GM12878 (cell line): Measurements from ENCODE around the gene SPINK1. TPM values are rescaled to one million over a fixed set of nuclear protein-coding genes. Genes with fewer than 3 reads are reported as not detected.

Experiments used
- ATAC-seq: fragments of 200-7000 bp; cut with Tn5 transposase; 3 replicates; pipeline ENCODE4 v1.9.1; 2020; ENCODE audit warnings: mild to moderate bottlenecking, moderate library complexity
- BruUV-seq: library from RNA; stranded (reverse); fragments of 400-500 nt; replicated peaks from 2 replicates; lab custom pipeline; 2021; lab: Mats Ljungman, UMichigan
- CTCF ChIA-PET: fragments of 300-600 bp; sonication (Branson Sonifier 250); formaldehyde crosslinking; extraction: SDS; loops from one replicate; lab custom pipeline; 2021; ENCODE audit warnings: inconsistent platforms; lab: Yijun Ruan, JAX
- POLR2A ChIA-PET: fragments of 350-600 bp; formaldehyde crosslinking; extraction: SDS; loops from one replicate; lab custom pipeline; 2021; ENCODE audit warnings: inconsistent platforms; lab: Charles Lee
- RAD21 ChIA-PET: fragments of 300-600 bp; sonication (Branson Sonifier 250); formaldehyde crosslinking; loops from one replicate; lab custom pipeline; 2023; ENCODE audit warnings: antibody characterized with exemption; ENCODE audit not compliant: unreplicated experiment; lab: Charles Lee
- SMC1A ChIA-PET: fragments of 300-600 bp; sonication (Branson Sonifier 250); formaldehyde crosslinking; loops from one replicate; lab custom pipeline; 2023; ENCODE audit not compliant: unreplicated experiment, uncharacterized antibody; lab: Charles Lee
- DNase-seq: peaks from one replicate; pipeline ENCODE4 v3.0.0-alpha.2; 2011; ENCODE audit warnings: low read depth, low spot score
- FAIRE-seq: peaks from 3 replicates; lab custom pipeline; 2011; peaks lifted over from hg19 to GRCh38; lab: Jason Lieb, UNC
- H2AFZ ChIP-seq: 2 replicates; pipeline ENCODE4 v1.6.0; 2011; ENCODE audit warnings: low read depth, low read length, control low read depth; ENCODE audit not compliant: control insufficient read depth
- H3K27ac ChIP-seq: 2 replicates; pipeline ENCODE4 v1.5.1; 2011; ENCODE audit warnings: control low read depth; ENCODE audit not compliant: control insufficient read depth, insufficient read depth
- H3K27me3 ChIP-seq, 2 experiments: replicated peaks in 1 of 2; 2 replicates each; pipeline versions ENCODE4 v1.6.0 to v1.6.1; 2011; ENCODE audit warnings: low read length in 1 of 2; ENCODE audit not compliant: control insufficient read depth in 2 of 2, insufficient read depth in 2 of 2
- H3K36me3 ChIP-seq, 2 experiments: 2 replicates each; pipeline ENCODE4 v1.5.1; 2011; ENCODE audit warnings: low read length in 1 of 2; ENCODE audit not compliant: control insufficient read depth in 2 of 2, insufficient read depth in 2 of 2
- H3K4me1 ChIP-seq: 2 replicates; pipeline ENCODE4 v1.6.1; 2011; ENCODE audit warnings: mild to moderate bottlenecking, low read length, moderate library complexity, mixed read lengths; ENCODE audit not compliant: control insufficient read depth, insufficient read depth
- H3K4me2 ChIP-seq: 2 replicates; pipeline ENCODE4 v1.6.0; 2011; ENCODE audit warnings: control low read depth; ENCODE audit not compliant: control insufficient read depth, insufficient read depth
- H3K4me3 ChIP-seq: fragments of 200-600 bp; sonication (generic); 2 replicates; pipeline ENCODE4 v1.5.1; 2016
- H3K79me2 ChIP-seq: 2 replicates; pipeline ENCODE4 v1.6.0; 2011; ENCODE audit warnings: low read length; ENCODE audit not compliant: control insufficient read depth, insufficient read depth
- H3K9ac ChIP-seq: 2 replicates; pipeline ENCODE4 v1.8.0; 2011; ENCODE audit warnings: low read length, control low read depth, mixed read lengths; ENCODE audit not compliant: control insufficient read depth, insufficient read depth
- H3K9me3 ChIP-seq: replicated peaks from 3 replicates; pipeline ENCODE4 v1.5.1; 2011; ENCODE audit warnings: mild to moderate bottlenecking, low read length; ENCODE audit not compliant: control insufficient read depth, insufficient read depth
- H4K20me1 ChIP-seq: 2 replicates; pipeline ENCODE4 v1.6.0; 2011; ENCODE audit not compliant: control insufficient read depth, insufficient read depth
- CHD4 ChIP-seq: fragments of 200-600 bp; sonication (generic); IDR thresholded peaks from 2 replicates; pipeline ENCODE4 v1.6.1; 2016; ENCODE audit warnings: mild to moderate bottlenecking
- FOS ChIP-seq: IDR thresholded peaks from 3 replicates; pipeline ENCODE4 v1.6.1; 2011; ENCODE audit warnings: borderline replicate concordance; ENCODE audit not compliant: insufficient read length; ENCODE audit errors: extremely low read depth
- HDAC2 ChIP-seq: fragments of 200-600 bp; sonication (generic); IDR thresholded peaks from 2 replicates; pipeline ENCODE4 v1.6.1; 2017
- IKZF2 ChIP-seq, 2 experiments: fragments of 450-650 bp; IDR thresholded peaks; 2 replicates each; pipeline ENCODE4 v1.6.1; 2017; ENCODE audit warnings: mild to moderate bottlenecking in 2 of 2, moderate library complexity in 2 of 2
- JUND ChIP-seq: IDR thresholded peaks from 2 replicates; pipeline ENCODE4 v1.6.1; 2012; ENCODE audit warnings: low read depth, mild to moderate bottlenecking, low read length, improper control_type of control experiment, moderate library complexity
- MYB ChIP-seq: fragments of 150-350 bp; IDR thresholded peaks from 2 replicates; pipeline ENCODE4 v1.6.1; 2014; ENCODE audit warnings: mild to moderate bottlenecking, low read depth, low read length, borderline replicate concordance
- NFXL1 ChIP-seq: fragments of 450-650 bp; IDR thresholded peaks from 2 replicates; pipeline ENCODE4 v1.6.1; 2017; ENCODE audit warnings: antibody characterized with exemption, mild to moderate bottlenecking, borderline replicate concordance
- RAD51 ChIP-seq: fragments of 450-650 bp; IDR thresholded peaks from 2 replicates; pipeline ENCODE4 v1.6.1; 2016; ENCODE audit warnings: moderate library complexity, mild to moderate bottlenecking, inconsistent platforms
- SMARCA5 ChIP-seq: fragments of 450-650 bp; IDR thresholded peaks from 2 replicates; pipeline ENCODE4 v1.6.1; 2017; ENCODE audit warnings: mild to moderate bottlenecking
- SPI1 ChIP-seq: IDR thresholded peaks from 2 replicates; pipeline ENCODE4 v1.6.1; 2011; ENCODE audit warnings: low read depth, mild to moderate bottlenecking, low read length, moderate library complexity, borderline replicate concordance; ENCODE audit not compliant: insufficient read depth
- SREBF1 ChIP-seq: IDR thresholded peaks from 2 replicates; pipeline ENCODE4 v1.6.1; 2012; ENCODE audit warnings: mild to moderate bottlenecking, low read length
- TAF1 ChIP-seq: IDR thresholded peaks from 2 replicates; pipeline ENCODE4 v1.6.1; 2011; ENCODE audit warnings: mild to moderate bottlenecking, low read depth, low read length, borderline replicate concordance
- ZBTB33 ChIP-seq: fragments of 450-650 bp; IDR thresholded peaks from 2 replicates; pipeline ENCODE4 v1.6.1; 2017; ENCODE audit warnings: mild to moderate bottlenecking
- WGBS: methylation state at CpG from one replicate; pipeline ENCODE4 v1.1.6; 2016; ENCODE audit warnings: low lambda C conversion rate; ENCODE audit not compliant: insufficient replicate concordance, insufficient coverage; ENCODE audit errors: missing lambda C conversion rate; 5-methylcytosine and 5-hydroxymethylcytosine counted together
- in situ Hi-C: fragments of 300-500 bp; cut with MboI; formaldehyde crosslinking; loops from 9 replicates; pipeline ENCODE4 v1.14.3; 2018; ENCODE audit warnings: mixed read lengths
- intact Hi-C: fragments of 100-400 bp; cut with micrococcal nuclease; formaldehyde crosslinking; loops from one replicate; pipeline ENCODE4 v1.14.2; 2022; ENCODE audit not compliant: unreplicated experiment
- polyA plus RNA-seq, 11 experiments: library from polyadenylated mRNA; depleted of rRNA in 4 of 11; unstranded in 6 of 11; stranded (reverse) in 5 of 11; fragments of >200 nt; fragmentation: Nextera tagmentation in 4 of 11; fragmentation: Illumina TruSeq in 1 of 11; extraction: Ambion mirVana in 4 of 11; extraction: Trizol in 1 of 11; gene quantifications; 1 replicate in 1 of 11; 2 replicates in 10 of 11; pipeline versions ENCODE4 v1.2.1 to v1.2.3, GENCODE V29; 2011 to 2016; ENCODE audit warnings: inconsistent platforms in 2 of 11, missing spikeins in 2 of 11, low read depth in 1 of 11
- total RNA-seq, 4 experiments: library from RNA; depleted of rRNA in 3 of 4; stranded (reverse); fragments of >200 nt in 3 of 4; fragmentation: Illumina TruSeq in 1 of 4; extraction: Trizol in 1 of 4; gene quantifications; 2 replicates each; pipeline versions ENCODE4 v1.2.1 to v1.2.3, GENCODE V29; 2013 to 2021

The SPINK1 gene
- total and polyA plus RNA-seq, 10 of the 15 experiments (the other 5 are each of a cell fraction or from before 2014, with no cell fraction given) = 3.6 TPM; not detected in 9

DNA sequence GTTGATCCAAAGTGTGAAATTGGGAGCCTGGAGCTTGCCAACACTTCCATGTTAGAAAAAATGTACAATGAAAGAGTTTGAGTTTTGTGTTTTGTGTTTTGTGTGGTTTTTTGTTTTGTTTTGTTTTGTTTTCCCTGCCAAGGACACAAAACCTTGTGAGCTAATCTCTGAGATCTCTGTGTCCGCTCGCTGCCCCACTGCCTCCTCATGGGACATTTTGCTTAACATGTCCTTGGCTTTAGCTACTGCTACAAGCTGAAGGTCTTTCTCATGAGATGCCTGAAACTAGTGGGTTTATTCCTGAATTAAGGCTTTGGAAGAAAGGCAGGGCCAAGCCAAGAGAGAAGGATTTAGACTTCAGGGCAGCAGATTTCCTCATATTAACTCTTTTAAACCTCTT, 41.7 kb downstream of the SPINK1 start:
- no TSS peak for BruUV-seq
- in situ Hi-C loops (no loop called here), intact Hi-C loops (no loop called here)
- H3K9me3 ChIP-seq = no peaks in the 10 kb centered on the region
- ChIA-PET CTCF (no interaction called here), POLR2A (no interaction called here), SMC1A (no interaction called here), RAD21 (no interaction called here)
- no peak for FAIRE-seq
- WGBS = 40% methylated on average over 2 of the region's 2 CpGs
- H3K4me2 ChIP-seq = no peak overlapping the region
- no peak overlapping the region for H3K4me3 ChIP-seq
- no peak for DNase-seq
- no peaks in the 10 kb centered on the region for H3K36me3 ChIP-seq
- H4K20me1 ChIP-seq = no peaks in the 10 kb centered on the region
- no peak overlapping the region for H3K27ac ChIP-seq
- H3K9ac ChIP-seq = no peak overlapping the region
- no peak for ATAC-seq
- no peaks in the 10 kb centered on the region for H3K4me1 ChIP-seq
- H2AFZ ChIP-seq = no peak overlapping the region
- no peaks in the 10 kb centered on the region for H3K79me2 ChIP-seq
- no peak for TF ChIP-seq IKZF2 (IDR thresholded peaks at IDR 0.05)
- H3K27me3 ChIP-seq = no peaks in the 10 kb centered on the region

DNA sequence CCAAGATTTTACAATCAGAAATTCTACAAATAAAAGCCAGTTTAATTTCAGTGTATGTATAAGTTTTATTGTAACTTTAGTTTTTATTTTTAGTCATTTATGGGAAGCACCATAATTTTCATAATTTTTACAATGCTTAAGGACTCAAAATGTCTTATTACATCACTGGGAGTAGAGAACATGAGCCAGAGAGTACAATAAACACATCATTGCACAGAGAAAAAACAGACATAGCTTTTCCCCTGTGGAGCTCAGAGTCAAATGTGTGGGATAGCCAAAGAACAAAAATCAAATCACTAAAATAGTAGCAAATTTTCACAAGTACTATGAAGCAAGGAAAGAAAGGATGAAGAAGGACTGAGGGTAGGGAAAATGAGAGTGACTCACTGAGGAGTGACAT, 43.4 kb downstream of the SPINK1 start:
- ChIA-PET SMC1A (no interaction called here), CTCF (no interaction called here), RAD21 (no interaction called here), POLR2A (interaction anchor here (0.5 kb wide), 1 partner anchor 335 kb away, joined by 3 read pairs; no protein-coding TSS in a partner anchor)
- ATAC-seq (no peak), DNase-seq (no peak), FAIRE-seq (no peak)
- no peak overlapping the region for H3K4me3 ChIP-seq
- no peak overlapping the region for H3K4me2 ChIP-seq
- H4K20me1 ChIP-seq = no peaks in the 10 kb centered on the region
- intact Hi-C loops (no loop called here), in situ Hi-C loops (no loop called here)
- no peaks in the 10 kb centered on the region for H3K4me1 ChIP-seq
- no peaks in the 10 kb centered on the region for H3K36me3 ChIP-seq
- BruUV-seq = no TSS peak
- H3K9ac ChIP-seq = no peak overlapping the region
- no peaks in the 10 kb centered on the region for H3K79me2 ChIP-seq
- H3K27ac ChIP-seq = no peak overlapping the region
- no peaks in the 10 kb centered on the region for H3K27me3 ChIP-seq
- no peak overlapping the region for H2AFZ ChIP-seq
- no peak for TF ChIP-seq SMARCA5
- no peak for TF ChIP-seq RAD51
- TF ChIP-seq MYB = no peak
- TF ChIP-seq JUND = no peak
- TF ChIP-seq HDAC2 = no peak
- no peak for TF ChIP-seq CHD4
- TF ChIP-seq NFXL1 = no peak
- no peak for TF ChIP-seq SPI1
- no peak for TF ChIP-seq FOS
- no peak for TF ChIP-seq SREBF1
- TF ChIP-seq ZBTB33 = no peak
- TF ChIP-seq TAF1 = no peak
- no peaks in the 10 kb centered on the region for H3K9me3 ChIP-seq
